Esophagus (tissue), 2 donors: ENCODE results near the gene KIAA0753. TPM values are rescaled to one million over a fixed set of nuclear protein-coding genes. Genes with fewer than 3 reads are reported as not detected.

Experiments
- H3K27ac ChIP-seq, 2 donors: one replicate each; pipeline ENCODE4 v1.5.1; 2013; ENCODE audit warnings: low read depth in 2 of 2, mild to moderate bottlenecking in 2 of 2, inconsistent platforms in 1 of 2, low read length in 1 of 2, moderate library complexity in 1 of 2
- H3K27me3 ChIP-seq, 2 donors: one replicate each; pipeline ENCODE4 v1.6.1; 2013; ENCODE audit warnings: low read length in 2 of 2, control low read depth in 1 of 2, mild to moderate bottlenecking in 1 of 2; ENCODE audit not compliant: insufficient read depth in 2 of 2, control insufficient read depth in 1 of 2
- H3K36me3 ChIP-seq, 2 donors: one replicate each; pipeline ENCODE4 v1.6.1; 2013; ENCODE audit warnings: low read length in 1 of 2; ENCODE audit not compliant: control insufficient read depth in 2 of 2, insufficient read depth in 2 of 2
- H3K4me1 ChIP-seq, 2 donors: one replicate each; pipeline ENCODE4 v1.6.1; 2013; ENCODE audit warnings: low read length in 1 of 2; ENCODE audit not compliant: control insufficient read depth in 2 of 2, insufficient read depth in 2 of 2
- H3K4me3 ChIP-seq, 2 donors: one replicate each; pipeline ENCODE4 v1.5.1; 2013; ENCODE audit warnings: low read length in 2 of 2, mild to moderate bottlenecking in 2 of 2, low read depth in 1 of 2, moderate library complexity in 1 of 2
- H3K9me3 ChIP-seq, 2 donors: one replicate each; pipeline ENCODE4 v1.6.1; 2013; ENCODE audit warnings: mild to moderate bottlenecking in 2 of 2, low read depth in 1 of 2, low read length in 1 of 2, moderate library complexity in 1 of 2; ENCODE audit not compliant: control insufficient read depth in 2 of 2, insufficient read depth in 1 of 2
- WGBS, 2 donors: extraction: QIAGEN DNeasy Blood & Tissue Kit; methylation state at CpG; one replicate each; pipeline ENCODE4 v1.1.7; 2013; 5-methylcytosine and 5-hydroxymethylcytosine counted together
- polyA plus RNA-seq, 2 donors: library from polyadenylated mRNA; stranded (reverse); fragments of 200-250 nt; gene quantifications; one replicate each; pipeline ENCODE4 v1.2.3, GENCODE V29; 2013
- donor health status: healthy with polysubstance abuse.
- donor health status: Bipolar disorder and iron deficiency.

Gene KIAA0753
- polyA plus RNA-seq, 2 donors: 5.8 to 6.7 TPM

DNA sequence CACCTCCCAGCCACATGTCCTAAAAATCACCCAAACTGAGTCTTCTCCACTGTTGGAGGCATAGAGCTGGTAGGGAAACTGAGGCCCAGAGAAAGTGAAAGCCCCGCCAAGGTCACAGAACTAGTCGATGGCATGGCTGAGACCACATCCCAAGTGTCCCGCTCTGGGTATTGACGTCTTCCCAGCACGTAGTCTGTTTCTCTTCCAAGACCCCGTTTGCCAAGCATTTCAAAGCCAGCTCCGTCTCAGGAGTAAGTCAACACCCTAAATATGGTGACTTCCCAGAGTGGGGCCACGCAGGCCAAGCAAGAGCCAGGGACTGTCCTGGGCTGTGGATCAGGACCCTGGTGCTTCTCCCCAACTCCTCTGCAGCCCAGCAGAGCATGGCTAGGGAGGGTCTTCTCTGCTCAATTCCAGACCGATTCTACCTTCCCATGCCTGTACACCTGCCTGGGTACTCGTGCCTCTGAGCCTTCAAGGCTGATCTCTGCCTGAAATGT is 103.9 kb downstream of the KIAA0753 start:
- Histone ChIP-seq H3K4me1 (no peaks in the 10 kb centered on the region), H3K27me3 (no peaks in the 10 kb centered on the region), H3K27ac (no peak overlapping the region), H3K9me3 (no peaks in the 10 kb centered on the region), H3K4me3 (no peak overlapping the region), H3K36me3 (peaks cover 5 to 27% of the 10 kb centered on the region in 2 donors)
- WGBS, 2 donors: 87 to 91% methylated on average over 10 of the region's 10 CpGs

DNA sequence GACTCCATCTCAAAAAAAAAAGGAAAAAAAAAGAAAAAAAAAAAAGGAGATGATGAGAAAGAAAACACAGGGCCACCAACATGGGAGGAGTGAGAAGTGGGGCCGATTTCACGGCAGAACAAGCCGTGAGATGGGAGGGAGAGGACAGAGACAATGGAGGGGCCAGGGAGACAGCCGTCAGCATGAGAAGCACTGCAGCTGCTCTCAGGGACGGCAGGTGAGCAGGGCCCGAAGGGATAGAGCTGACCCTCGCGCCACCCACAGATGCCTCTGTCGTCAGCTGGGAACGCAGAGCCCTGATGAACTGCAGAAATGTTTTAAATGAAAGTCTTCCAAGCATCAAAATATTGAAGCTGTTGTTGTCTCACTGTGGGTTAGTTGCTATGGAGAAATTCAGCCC is 104.5 kb downstream of the KIAA0753 start:
- Histone ChIP-seq H3K9me3 (no peaks in the 10 kb centered on the region), H3K27ac (no peak overlapping the region), H3K27me3 (no peaks in the 10 kb centered on the region), H3K4me1 (peaks cover 0 to 3% of the 10 kb centered on the region in 2 donors), H3K36me3 (peaks cover 5 to 27% of the 10 kb centered on the region in 2 donors), H3K4me3 (no peak overlapping the region)
- WGBS, 2 donors: 84 to 91% methylated on average over 10 of the region's 10 CpGs

DNA sequence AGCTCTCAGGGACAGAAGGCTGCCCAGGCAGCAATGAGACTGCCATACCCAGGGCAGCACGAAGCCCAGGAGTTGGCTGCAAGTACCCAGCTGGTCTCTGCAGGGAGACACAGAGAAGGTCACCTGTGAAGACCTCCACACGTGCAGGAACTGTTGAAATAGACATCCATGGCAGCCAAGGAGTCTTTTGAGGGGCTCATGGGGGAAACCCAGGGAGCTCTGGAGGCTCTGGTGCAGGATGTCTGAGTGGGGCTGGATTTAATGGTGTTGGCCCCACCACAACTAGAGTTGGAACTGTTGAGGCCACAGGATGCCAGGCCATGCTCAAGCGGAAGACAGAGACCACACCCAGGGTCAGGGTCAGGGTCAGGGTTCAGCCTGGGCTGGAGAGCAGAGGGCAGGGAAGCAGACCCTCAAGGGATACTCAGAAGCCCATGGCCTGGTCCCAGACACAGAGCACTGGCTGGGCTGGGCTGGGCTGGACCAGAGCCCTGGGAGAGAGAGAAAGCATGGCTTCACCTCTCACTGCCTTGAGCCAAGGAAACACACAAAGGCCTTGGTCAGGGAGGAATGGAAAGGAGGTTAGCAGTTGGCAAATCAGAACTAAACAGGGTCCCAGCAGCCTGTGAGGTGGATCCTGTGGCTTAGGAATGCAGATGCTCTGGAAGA is 105.5 kb downstream of the KIAA0753 start:
- Histone ChIP-seq H3K4me3 (no peak overlapping the region), H3K27me3 (no peaks in the 10 kb centered on the region), H3K9me3 (no peaks in the 10 kb centered on the region), H3K4me1 (peaks cover 0 to 3% of the 10 kb centered on the region in 2 donors), H3K36me3 (peaks cover 5 to 27% of the 10 kb centered on the region in 2 donors), H3K27ac (no peak overlapping the region)
- 63 to 72% methylated on average over 3 of the region's 3 CpGs for WGBS, 2 donors

- 65 to 74% methylated on average over 5 of the region's 5 CpGs for WGBS, 2 donors
- H3K27ac ChIP-seq: no peak overlapping the region
- no peaks in the 10 kb centered on the region for H3K9me3 ChIP-seq
- H3K27me3 ChIP-seq: no peaks in the 10 kb centered on the region
- no peak overlapping the region for H3K4me3 ChIP-seq
- peaks cover 0 to 3% of the 10 kb centered on the region in 2 donors for H3K4me1 ChIP-seq
- peaks cover 3 to 27% of the 10 kb centered on the region in 2 donors for H3K36me3 ChIP-seq
Measured at GRCh38 chr17:6532441-6532885, 108.0 kb downstream of the KIAA0753 start.

GRCh38 chr17:6531575-6531974 is 108.9 kb downstream of the KIAA0753 start:
- no peak overlapping the region for H3K4me3 ChIP-seq
- no peaks in the 10 kb centered on the region for H3K9me3 ChIP-seq
- peaks cover 3 to 19% of the 10 kb centered on the region in 2 donors for H3K36me3 ChIP-seq
- no peak overlapping the region for H3K27ac ChIP-seq
- 85 to 95% methylated on average over 7 of the region's 7 CpGs for WGBS, 2 donors
- H3K4me1 ChIP-seq: peaks cover 0 to 3% of the 10 kb centered on the region in 2 donors
- no peaks in the 10 kb centered on the region for H3K27me3 ChIP-seq

GRCh38 chr17:6530324-6530920 is 110.1 kb downstream of the KIAA0753 start:
- H3K9me3 ChIP-seq: no peaks in the 10 kb centered on the region
- no peak overlapping the region for H3K27ac ChIP-seq
- peaks cover 0 to 3% of the 10 kb centered on the region in 2 donors for H3K4me1 ChIP-seq
- 84 to 86% methylated on average over 5 of the region's 5 CpGs for WGBS, 2 donors
- no peaks in the 10 kb centered on the region for H3K27me3 ChIP-seq
- H3K36me3 ChIP-seq: peaks cover 3 to 16% of the 10 kb centered on the region in 2 donors
- H3K4me3 ChIP-seq: no peak overlapping the region

- no peak overlapping the region for H3K4me3 ChIP-seq
Measured at GRCh38 chr17:6528557-6528956, 112.0 kb downstream of the KIAA0753 start.

More at GRCh38 chr17:6528557-6528956, 112.0 kb downstream of the KIAA0753 start:
- WGBS, 2 donors: 71 to 76% methylated on average over 3 of the region's 3 CpGs
- Histone ChIP-seq H3K36me3 (peaks cover 0 to 10% of the 10 kb centered on the region in 2 donors), H3K4me1 (peaks cover 0 to 5% of the 10 kb centered on the region in 2 donors), H3K27ac (no peak overlapping the region), H3K27me3 (no peaks in the 10 kb centered on the region), H3K9me3 (no peaks in the 10 kb centered on the region)

Other genes starting within 250 kb of the KIAA0753 start
- not detected for gene AIPL1, start 205.6 kb downstream of the KIAA0753 start, polyA plus RNA-seq
- gene PIMREG, start 196.3 kb downstream of the KIAA0753 start, polyA plus RNA-seq: 1 to 10 TPM; 1.7 to 4.0 TPM
- 10 to 100 TPM in 1 of 2 donors, 1 to 10 TPM in 1; 9.5 to 14.4 TPM for gene PITPNM3, start 84.2 kb downstream of the KIAA0753 start, polyA plus RNA-seq
- 100 to 1,000 TPM; 578 to 612 TPM for gene TXNDC17, start 349 bp upstream of the KIAA0753 start, polyA plus RNA-seq
- 10 to 100 TPM; 18.1 to 34.6 TPM for gene MED31, start 10.9 kb upstream of the KIAA0753 start, polyA plus RNA-seq
- 1 to 10 TPM; 2.1 to 2.9 TPM for gene C17orf100, start 11.1 kb upstream of the KIAA0753 start, polyA plus RNA-seq
- gene SLC13A5, start 72.7 kb upstream of the KIAA0753 start, polyA plus RNA-seq: 1 to 10 TPM in 1 of 2 donors, under 1 TPM in 1; 0.49 to 2.1 TPM
- gene XAF1, start 115.3 kb upstream of the KIAA0753 start, polyA plus RNA-seq: 10 to 100 TPM in 1 of 2 donors, 1 to 10 TPM in 1; 9.4 to 26.8 TPM
- gene FBXO39, start 135.5 kb upstream of the KIAA0753 start, polyA plus RNA-seq: under 1 TPM; 0.28 to 0.61 TPM
- not detected for gene TEKT1, start 191.0 kb upstream of the KIAA0753 start, polyA plus RNA-seq